ENCODE data around the gene ANKRD34A. TPM values are rescaled to one million over a fixed set of nuclear protein-coding genes. Genes with fewer than 3 reads are reported as not detected.

The ANKRD34A gene
- total and polyA plus RNA-seq, 12 donors, result 0.66 to 1.7 (median 1.0) TPM

- 6 to 16% methylated on average over 3 of the region's 3 CpGs for WGBS, 2 donors
- Histone ChIP-seq H3K4me3 (peak overlapping the region; percentile 34 to 90 (median 76)), H3K36me3 (peaks cover 8 to 34% (median 31%) of the 10 kb centered on the region in 9 donors), H3K4me1 (peaks cover 12 to 61% (median 40%) of the 10 kb centered on the region in 9 donors), H3K27ac (peak overlapping the region; percentile 89 to 99 (median 97)), H3K9me3 (no peaks in the 10 kb centered on the region), H3K27me3 (no peaks in the 10 kb centered on the region)
- TF ChIP-seq CTCF (IDR thresholded peaks at IDR 0.05), result peak in 3 of 9 donors; percentile 12 to 22 (median 17)
- intact Hi-C loops (cut with DNase I), result loop anchor here in 4 of 10 donors (1.0 to 2.0 kb wide), 3 partner anchors 17 to 19 kb away; no protein-coding TSS in a partner anchor
- ATAC-seq (no peak), DNase-seq (no peak)
Observed at GRCh38 chr1:145997718-145998023, 33.3 kb upstream of the ANKRD34A start.

- intact Hi-C loops (cut with DNase I), result loop anchor here in 3 of 10 donors (1.0 to 2.0 kb wide), 3 partner anchors 16 to 18 kb away; no protein-coding TSS in a partner anchor
- Histone ChIP-seq H3K9me3 (no peaks in the 10 kb centered on the region), H3K36me3 (peaks cover 8 to 40% (median 34%) of the 10 kb centered on the region in 9 donors), H3K27ac (peak overlapping the region; percentile 89 to 99 (median 97)), H3K4me3 (peak overlapping the region; percentile 34 to 90 (median 76)), H3K27me3 (no peaks in the 10 kb centered on the region), H3K4me1 (peaks cover 12 to 66% (median 46%) of the 10 kb centered on the region in 9 donors)
- peak in 1 of 2 donors; percentile 53 for DNase-seq
- ATAC-seq, result peak; percentile 12 to 58 (median 37)
- TF ChIP-seq CTCF (IDR thresholded peaks at IDR 0.05), result no peak
- WGBS, 2 donors, result 5 to 7% methylated on average over 12 of the region's 12 CpGs
Observed at GRCh38 chr1:145997016-145997717, 32.8 kb upstream of the ANKRD34A start.

GRCh38 chr1:145996433-145997015 lies 32.1 kb upstream of the ANKRD34A start, which contains the start of gene TXNIP:
TSS of gene TXNIP (minus strand) at chr1:145996579. CDS start at chr1:145996266, 313 bp downstream.
- ATAC-seq, result peak; percentile 90 to 95 (median 93)
- TF ChIP-seq CTCF (IDR thresholded peaks at IDR 0.05), result no peak
- intact Hi-C loops (cut with DNase I), result loop anchor here in 4 of 10 donors (1.0 to 2.0 kb wide), 4 partner anchors 16 to 18 kb away; no protein-coding TSS in a partner anchor
- Histone ChIP-seq H3K27me3 (no peaks in the 10 kb centered on the region), H3K4me1 (peaks cover 12 to 65% (median 52%) of the 10 kb centered on the region in 9 donors), H3K36me3 (peaks cover 8 to 42% (median 35%) of the 10 kb centered on the region in 9 donors), H3K9me3 (no peaks in the 10 kb centered on the region), H3K4me3 (peak within 1 kb of the TSS; percentile 70 to 90 (median 76)), H3K27ac (peak within 1 kb of the TSS; percentile 89 to 99 (median 97))
- WGBS, 2 donors, result 0% methylated on average over 30 of the region's 30 CpGs
- DNase-seq, result peak; percentile 99

- DNase-seq (no peak), ATAC-seq (no peak)
- Histone ChIP-seq H3K4me3 (peak overlapping the region; percentile 70 to 90 (median 76)), H3K9me3 (no peaks in the 10 kb centered on the region), H3K36me3 (peaks cover 8 to 42% (median 35%) of the 10 kb centered on the region in 9 donors), H3K27me3 (no peaks in the 10 kb centered on the region), H3K4me1 (peaks cover 12 to 67% (median 53%) of the 10 kb centered on the region in 9 donors), H3K27ac (peak overlapping the region; percentile 89 to 98 (median 97))
- intact Hi-C loops (cut with DNase I), result loop anchor here in 3 of 10 donors (1.0 to 2.0 kb wide), 3 partner anchors 15 to 17 kb away; no protein-coding TSS in a partner anchor
- 1 to 2% methylated on average over 13 of the region's 13 CpGs for WGBS, 2 donors
- no peak for TF ChIP-seq CTCF (IDR thresholded peaks at IDR 0.05)
Observed at GRCh38 chr1:145995964-145996432, 31.6 kb upstream of the ANKRD34A start.

All from heart right ventricle (tissue), 16 donors.